K562 (cell line): ENCODE measurements around the gene HDAC1. TPM values are rescaled to one million over a fixed set of nuclear protein-coding genes. Genes with fewer than 3 reads are reported as not detected.

Experiments
- ATAC-seq: fragments of 200-7000 bp; cut with Tn5 transposase; 3 replicates; pipeline ENCODE4 v1.9.1; 2020; ENCODE audit warnings: moderate library complexity
- BruUV-seq: library from RNA; stranded (reverse); fragments of 400-500 nt; replicated peaks from 2 replicates; lab custom pipeline; 2021; lab: Mats Ljungman, UMichigan
- CTCF ChIA-PET: fragments of 300-600 bp; formaldehyde crosslinking; extraction: SDS; loops from one replicate; lab custom pipeline; 2021; ENCODE audit warnings: low intra/inter-chr PET ratio; lab: Yijun Ruan, JAX
- POLR2A ChIA-PET: fragments of 300-600, 350-650 bp; sonication (Branson Sonifier 250); formaldehyde crosslinking; extraction: SDS; loops from one replicate; lab custom pipeline; 2021; ENCODE audit warnings: antibody characterized with exemption, inconsistent platforms; lab: Yijun Ruan, JAX
- DNase-seq, 4 experiments: peaks; one replicate each; pipeline versions ENCODE4 v3.0.0 to v3.0.0-alpha.2; 2011 to 2018; ENCODE audit warnings: low spot score in 3 of 4, mixed read lengths in 3 of 4; ENCODE audit errors: extremely low read depth in 1 of 4
- FAIRE-seq: peaks from 2 replicates; lab custom pipeline; 2011; peaks lifted over from hg19 to GRCh38; lab: Jason Lieb, UNC
- H2AFZ ChIP-seq: 2 replicates; pipeline ENCODE4 v1.6.0; 2011; ENCODE audit warnings: low read depth, low read length, control low read depth, inconsistent platforms
- H3K27ac ChIP-seq: fragments of 200-600 bp; 3 replicates; pipeline ENCODE4 v1.8.0; 2011; ENCODE audit warnings: low read depth, mild to moderate bottlenecking, control low read depth, inconsistent platforms, low read length, moderate library complexity, mixed read lengths; ENCODE audit errors: extremely low read depth
- H3K27me3 ChIP-seq, 2 experiments: fragments of 300-600 bp in 1 of 2; 2 replicates in 1 of 2; 3 replicates in 1 of 2; pipeline versions ENCODE4 v1.6.0 to v1.8.0; 2011; ENCODE audit warnings: inconsistent platforms in 2 of 2, low read length in 2 of 2, mild to moderate bottlenecking in 1 of 2, mixed read lengths in 1 of 2, moderate library complexity in 1 of 2; ENCODE audit not compliant: control insufficient read depth in 2 of 2, insufficient read depth in 2 of 2
- H3K36me3 ChIP-seq: fragments of 300-600 bp; 3 replicates; pipeline ENCODE4 v1.8.0; 2011; ENCODE audit warnings: mild to moderate bottlenecking, low read length, inconsistent platforms; ENCODE audit not compliant: control insufficient read depth, insufficient read depth
- H3K4me1 ChIP-seq, 2 experiments: fragments of 200-600 bp in 1 of 2; replicated peaks in 1 of 2; 2 replicates in 1 of 2; 3 replicates in 1 of 2; pipeline versions ENCODE4 v1.5.1 to v1.8.0; 2011; ENCODE audit warnings: inconsistent platforms in 2 of 2, low read length in 2 of 2, mild to moderate bottlenecking in 1 of 2, mixed read lengths in 1 of 2, moderate library complexity in 1 of 2; ENCODE audit not compliant: control insufficient read depth in 2 of 2, insufficient read depth in 2 of 2
- H3K4me2 ChIP-seq: 2 replicates; pipeline ENCODE4 v1.6.1; 2011; ENCODE audit warnings: low read length, control low read depth, inconsistent platforms, mixed read lengths; ENCODE audit not compliant: insufficient read depth
- H3K4me3 ChIP-seq: fragments of 200-600 bp; sonication (generic), shearing (Covaris generic); 2 replicates; pipeline ENCODE4 v1.5.1; 2016; ENCODE audit warnings: control low read depth, inconsistent platforms
- H3K79me2 ChIP-seq: fragments of 200-600 bp; 3 replicates; pipeline ENCODE4 v1.8.0; 2011; ENCODE audit warnings: low read length, inconsistent platforms; ENCODE audit not compliant: control insufficient read depth, insufficient read depth
- H3K9ac ChIP-seq, 2 experiments: 2 replicates each; pipeline versions ENCODE4 v1.6.0 to v1.6.1; 2011; ENCODE audit warnings: low read depth in 2 of 2, low read length in 2 of 2, control low read depth in 1 of 2, inconsistent platforms in 1 of 2, mild to moderate bottlenecking in 1 of 2, mixed read lengths in 1 of 2; ENCODE audit not compliant: insufficient read depth in 1 of 2
- H3K9me1 ChIP-seq: one replicate; pipeline ENCODE4 v1.6.0; 2011; ENCODE audit warnings: inconsistent platforms, mild to moderate bottlenecking, low read length, moderate library complexity; ENCODE audit not compliant: control insufficient read depth, insufficient read depth
- H3K9me3 ChIP-seq: replicated peaks from 2 replicates; pipeline ENCODE4 v1.5.1; 2011; ENCODE audit warnings: low read depth, low read length, inconsistent platforms; ENCODE audit not compliant: control insufficient read depth, insufficient read depth
- H4K20me1 ChIP-seq: replicated peaks from 2 replicates; pipeline ENCODE4 v1.6.1; 2011; ENCODE audit warnings: low read length, inconsistent platforms, mixed read lengths; ENCODE audit not compliant: control insufficient read depth, insufficient read depth
- ESRRA ChIP-seq: fragments of 450-650 bp; IDR thresholded peaks from 2 replicates; pipeline ENCODE4 v1.6.1; 2014; ENCODE audit warnings: low read depth, mild to moderate bottlenecking, moderate library complexity, borderline replicate concordance
- FOXP1 ChIP-seq: sonication (generic); formaldehyde crosslinking; IDR thresholded peaks from 2 replicates; pipeline ENCODE4 v1.8.0; 2022; ENCODE audit warnings: mild to moderate bottlenecking, missing genetic modification reagents
- RBBP5 ChIP-seq: fragments of 200-600 bp; sonication (generic); IDR thresholded peaks from 2 replicates; pipeline ENCODE4 v1.6.1; 2012; ENCODE audit warnings: borderline replicate concordance, mild to moderate bottlenecking, low read length, control low read depth, inconsistent platforms; ENCODE audit not compliant: insufficient read depth, poor library complexity, severe bottlenecking
- ZFX ChIP-seq: sonication (generic); formaldehyde crosslinking; IDR thresholded peaks from 2 replicates; pipeline ENCODE4 v1.8.0; 2022; ENCODE audit warnings: mild to moderate bottlenecking, missing genetic modification reagents, moderate library complexity
- ZNF318 ChIP-seq, 2 experiments: fragments of 450-650 bp; IDR thresholded peaks; 2 replicates each; pipeline ENCODE4 v1.6.1; 2016; ENCODE audit warnings: mild to moderate bottlenecking in 2 of 2, borderline replicate concordance in 1 of 2, low read depth in 1 of 2, moderate library complexity in 1 of 2
- WGBS: fragments of 100-300 bp; shearing (Covaris generic); methylation state at CpG from one replicate; pipeline ENCODE4 v1.1.6; 2016; ENCODE audit warnings: low coverage, mixed read lengths; ENCODE audit not compliant: insufficient coverage; ENCODE audit errors: missing lambda C conversion rate; 5-methylcytosine and 5-hydroxymethylcytosine counted together
- in situ Hi-C: fragments of 300-500 bp; cut with MboI; formaldehyde crosslinking; loops from 4 replicates; pipeline ENCODE4 v1.15.0; 2018; ENCODE audit warnings: inconsistent platforms, mixed read lengths
- intact Hi-C: fragments of 100-400 bp; cut with micrococcal nuclease; formaldehyde crosslinking; loops from 2 replicates; pipeline ENCODE4 v1.14.2; 2022
- polyA plus RNA-seq, 8 experiments: library from polyadenylated mRNA; depleted of rRNA in 4 of 8; stranded (reverse) in 5 of 8; unstranded in 3 of 8; fragments of >200 nt; fragmentation: Nextera tagmentation in 2 of 8; fragmentation: Illumina TruSeq in 1 of 8; extraction: Ambion mirVana in 2 of 8; extraction: Trizol in 1 of 8; gene quantifications; 2 replicates each; pipeline versions ENCODE4 v1.2.1 to v1.2.3, GENCODE V29; 2011 to 2014; ENCODE audit warnings: inconsistent platforms in 1 of 8, missing spikeins in 1 of 8
- total RNA-seq, 7 experiments: library from RNA; depleted of rRNA in 6 of 7; stranded (reverse); fragments of >200 nt in 6 of 7; fragmentation: Illumina TruSeq in 2 of 7; extraction: Trizol in 2 of 7; gene quantifications; 2 replicates each; pipeline versions ENCODE4 v1.2.1 to v1.2.3, GENCODE V29; 2011 to 2021; ENCODE audit warnings: low replicate concordance in 1 of 7

HDAC1 gene
- total and polyA plus RNA-seq, 9 of the 15 experiments (the other 6 are each of a cell fraction or from before 2014, with no cell fraction given), result 169 to 384 (median 193) TPM

GRCh38 chr1:32336591-32336932 lies 44.7 kb downstream of the HDAC1 start:
- Histone ChIP-seq H3K36me3 (peaks cover 34% of the 10 kb centered on the region), H3K4me2 (peak overlapping the region; percentile 53), H3K4me3 (peak overlapping the region; percentile 89), H3K9me1 (peaks cover 4% of the 10 kb centered on the region), H3K9ac (peak overlapping the region in 1 of 2 experiments; percentile 97; a peak in 2 of 4 replicates), H3K9me3 (no peaks in the 10 kb centered on the region), H3K4me1 (peaks cover 25 to 53% of the 10 kb centered on the region in 2 experiments), H3K79me2 (peaks cover 27% of the 10 kb centered on the region), H3K27ac (no peak overlapping the region), H3K27me3 (no peaks in the 10 kb centered on the region), H2AFZ (peak overlapping the region; percentile 59), H4K20me1 (peaks cover 16% of the 10 kb centered on the region; the same call in 1 of the 2 replicates)
- WGBS, result 18% methylated on average over 13 of the region's 15 CpGs
- TF ChIP-seq RBBP5 (peak; percentile 15), ESRRA (0 out of 2 replicates have a peak, but pooled peaks have one; percentile 27), ZFX (CRISPR knock-in tag) (peak; percentile 4; the same call in 1 of the 2 replicates), FOXP1 (no peak), ZNF318 (IDR thresholded peaks at IDR 0.05; ENCODE audit: borderline replicate concordance in 1 of 2, low read depth in 1 of 2) (no peak)
- ATAC-seq, result no peak
- POLR2A ChIA-PET, result interaction anchor here (0.7 to 5.9 kb wide), 28 partner anchors 11 to 576 kb away, joined by 3 to 59 read pairs (median 4); partner anchors contain the start of genes BSDC1, CCDC28B, HDAC1 and IQCC
- intact Hi-C loops (loop anchor here (5.0 kb wide), 1 partner anchor 56 kb away; the partner anchor contains the start of gene BSDC1), in situ Hi-C loops (no loop called here)
- CTCF ChIA-PET, result no interaction called here
- FAIRE-seq, result peak; percentile 35
- DNase-seq, result no peak
- no TSS peak for BruUV-seq
